Lower lobe of right lung (tissue), 2 donors: ENCODE measurements around the gene COL8A1. TPM values are rescaled to one million over a fixed set of nuclear protein-coding genes. Genes with fewer than 3 reads are reported as not detected.

Experiments
- ATAC-seq, 2 donors: fragments of 200-7000 bp; cut with Tn5 transposase; one replicate each; pipeline ENCODE4 v1.9.1; 2020 to 2022; ENCODE audit warnings: mild to moderate bottlenecking in 2 of 2, moderate library complexity in 2 of 2
- DNase-seq: peaks from one replicate; pipeline ENCODE4 v3.0.0-alpha.2; 2020
- H3K27ac ChIP-seq: fragments of 200-600 bp; one replicate; pipeline ENCODE4 v1.8.0; 2022
- H3K27me3 ChIP-seq: fragments of 200-600 bp; one replicate; pipeline ENCODE4 v1.8.0; 2022; ENCODE audit warnings: low read depth
- H3K36me3 ChIP-seq: fragments of 200-600 bp; one replicate; pipeline ENCODE4 v1.8.0; 2022; ENCODE audit warnings: mild to moderate bottlenecking
- H3K4me1 ChIP-seq: fragments of 200-600 bp; one replicate; pipeline ENCODE4 v1.8.0; 2022
- H3K4me3 ChIP-seq: fragments of 200-600 bp; one replicate; pipeline ENCODE4 v1.8.0; 2022; ENCODE audit warnings: mild to moderate bottlenecking
- H3K9me3 ChIP-seq: fragments of 200-600 bp; one replicate; pipeline ENCODE4 v1.8.0; 2022
- intact Hi-C: fragments of 100-400 bp; cut with DNase I; formaldehyde crosslinking; loops from one replicate; pipeline ENCODE4 v1.11.0; 2022
- total RNA-seq: library from RNA; stranded (reverse); fragmentation: NEBNext Ultra II Directional; extraction: Animal tissue kit (Norgen Biotek cat#: 25700); gene quantifications from one replicate; pipeline ENCODE4 v1.2.1, GENCODE V29; 2021
- TF ChIP-seq, protein P1 (sequence below): fragments of 200-600 bp; IDR thresholded peaks from one replicate; pipeline ENCODE4 v1.8.0; 2022; ENCODE audit warnings: antibody characterized with exemption, mild to moderate bottlenecking
- donor health status: DM: no; HTN: yes; CAD: no; lungs with severe emphysema.

The COL8A1 gene
- total RNA-seq, 1 donor from 2014 or later = 56.1 TPM

DNA sequence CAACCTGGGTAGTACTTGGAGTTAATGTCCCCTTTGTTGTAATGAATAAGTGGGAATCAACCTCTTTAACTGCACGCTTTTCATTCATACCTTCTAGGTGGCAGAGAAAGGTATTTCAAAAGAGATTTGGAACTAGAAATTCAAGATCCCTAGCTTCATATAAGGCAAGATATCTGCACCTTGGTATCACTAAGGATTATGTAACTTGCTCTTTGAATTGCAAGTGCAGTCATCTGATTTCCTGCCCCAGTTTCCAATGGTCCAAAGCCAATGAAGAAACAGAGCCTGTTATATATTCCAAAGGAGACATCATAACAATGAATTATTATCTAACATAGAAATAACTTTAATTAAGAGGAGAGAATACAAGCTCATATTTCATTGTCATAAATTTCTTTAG is 124.5 kb downstream of the COL8A1 start:
- TF ChIP-seq, protein P1, sequence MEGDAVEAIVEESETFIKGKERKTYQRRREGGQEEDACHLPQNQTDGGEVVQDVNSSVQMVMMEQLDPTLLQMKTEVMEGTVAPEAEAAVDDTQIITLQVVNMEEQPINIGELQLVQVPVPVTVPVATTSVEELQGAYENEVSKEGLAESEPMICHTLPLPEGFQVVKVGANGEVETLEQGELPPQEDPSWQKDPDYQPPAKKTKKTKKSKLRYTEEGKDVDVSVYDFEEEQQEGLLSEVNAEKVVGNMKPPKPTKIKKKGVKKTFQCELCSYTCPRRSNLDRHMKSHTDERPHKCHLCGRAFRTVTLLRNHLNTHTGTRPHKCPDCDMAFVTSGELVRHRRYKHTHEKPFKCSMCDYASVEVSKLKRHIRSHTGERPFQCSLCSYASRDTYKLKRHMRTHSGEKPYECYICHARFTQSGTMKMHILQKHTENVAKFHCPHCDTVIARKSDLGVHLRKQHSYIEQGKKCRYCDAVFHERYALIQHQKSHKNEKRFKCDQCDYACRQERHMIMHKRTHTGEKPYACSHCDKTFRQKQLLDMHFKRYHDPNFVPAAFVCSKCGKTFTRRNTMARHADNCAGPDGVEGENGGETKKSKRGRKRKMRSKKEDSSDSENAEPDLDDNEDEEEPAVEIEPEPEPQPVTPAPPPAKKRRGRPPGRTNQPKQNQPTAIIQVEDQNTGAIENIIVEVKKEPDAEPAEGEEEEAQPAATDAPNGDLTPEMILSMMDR = no peak
- H3K27me3 ChIP-seq = no peaks in the 10 kb centered on the region
- H3K36me3 ChIP-seq = no peaks in the 10 kb centered on the region
- DNase-seq (no peak), ATAC-seq (no peak)
- H3K4me1 ChIP-seq = no peaks in the 10 kb centered on the region
- intact Hi-C loops = no loop called here
- H3K4me3 ChIP-seq = no peak overlapping the region
- H3K27ac ChIP-seq = no peak overlapping the region
- no peaks in the 10 kb centered on the region for H3K9me3 ChIP-seq

DNA sequence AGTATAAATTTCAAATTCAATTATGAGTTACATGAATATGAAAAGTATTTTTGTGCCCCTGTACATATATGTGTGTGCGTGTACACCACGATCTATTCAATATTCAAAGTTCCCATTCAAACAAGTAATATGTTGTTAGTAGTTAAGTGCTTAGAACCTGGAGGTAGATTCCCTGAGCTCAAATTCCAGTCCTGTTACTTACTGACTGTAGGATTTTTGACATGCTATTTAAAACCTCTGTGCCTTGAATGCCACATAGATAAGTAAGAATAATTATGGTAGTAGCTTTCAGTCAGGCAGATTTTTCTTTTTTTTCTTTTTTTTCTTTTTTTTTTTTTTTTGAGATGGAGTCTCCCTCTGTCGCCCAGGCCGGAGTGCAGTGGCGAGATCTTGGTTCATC is 126.0 kb downstream of the COL8A1 start:
- Histone ChIP-seq H3K27me3 (no peaks in the 10 kb centered on the region), H3K36me3 (no peaks in the 10 kb centered on the region), H3K9me3 (no peaks in the 10 kb centered on the region), H3K4me3 (no peak overlapping the region), H3K27ac (no peak overlapping the region), H3K4me1 (no peaks in the 10 kb centered on the region)
- no peak for DNase-seq
- TF ChIP-seq, protein P1 = no peak
- intact Hi-C loops = no loop called here
- ATAC-seq = no peak

DNA sequence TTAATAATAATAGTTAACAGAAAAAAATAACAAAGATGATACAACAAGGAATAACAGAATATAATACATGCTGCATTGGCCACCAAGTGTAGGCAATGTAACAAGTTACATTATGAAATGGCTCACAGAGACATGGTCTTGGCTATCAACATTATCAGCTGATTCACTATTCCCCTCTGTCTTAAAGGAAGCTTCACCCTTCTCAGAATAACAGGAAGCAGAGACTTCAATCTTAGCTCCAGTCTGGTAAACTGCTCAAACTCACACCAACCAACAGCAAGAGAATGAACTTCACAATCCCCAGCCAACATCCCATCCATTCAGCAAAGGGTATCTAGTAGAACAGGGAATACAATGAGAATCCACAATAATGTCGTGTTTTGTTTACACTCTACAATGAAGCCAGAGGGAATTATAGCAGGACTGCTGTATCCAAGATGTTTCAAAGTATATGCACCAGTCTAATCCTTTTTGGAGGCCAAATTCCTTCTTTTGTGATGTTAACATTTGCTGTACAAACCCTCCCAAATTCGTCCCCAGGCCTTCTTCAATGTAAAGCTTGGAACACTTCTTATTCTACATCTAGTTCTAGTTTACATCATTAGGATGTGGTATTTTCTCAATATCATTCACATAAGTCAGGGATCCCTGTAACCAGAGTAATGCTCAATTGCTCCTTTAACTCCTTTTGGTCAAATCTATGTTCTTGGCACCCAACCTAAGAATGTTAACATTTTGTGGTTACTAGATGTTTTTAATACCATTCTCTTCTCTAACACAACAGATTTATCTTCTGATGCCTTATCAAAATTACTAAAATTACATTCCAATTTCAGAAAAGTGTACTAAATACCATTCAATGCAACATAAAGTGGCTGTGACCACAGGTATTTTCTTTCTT is 126.9 kb downstream of the COL8A1 start:
- no peak overlapping the region for H3K4me3 ChIP-seq
- no peaks in the 10 kb centered on the region for H3K4me1 ChIP-seq
- no peak for DNase-seq
- TF ChIP-seq, protein P1 = no peak
- H3K27ac ChIP-seq = no peak overlapping the region
- H3K9me3 ChIP-seq = no peaks in the 10 kb centered on the region
- ATAC-seq = no peak
- no peaks in the 10 kb centered on the region for H3K27me3 ChIP-seq
- H3K36me3 ChIP-seq = no peaks in the 10 kb centered on the region
- intact Hi-C loops = no loop called here

DNA sequence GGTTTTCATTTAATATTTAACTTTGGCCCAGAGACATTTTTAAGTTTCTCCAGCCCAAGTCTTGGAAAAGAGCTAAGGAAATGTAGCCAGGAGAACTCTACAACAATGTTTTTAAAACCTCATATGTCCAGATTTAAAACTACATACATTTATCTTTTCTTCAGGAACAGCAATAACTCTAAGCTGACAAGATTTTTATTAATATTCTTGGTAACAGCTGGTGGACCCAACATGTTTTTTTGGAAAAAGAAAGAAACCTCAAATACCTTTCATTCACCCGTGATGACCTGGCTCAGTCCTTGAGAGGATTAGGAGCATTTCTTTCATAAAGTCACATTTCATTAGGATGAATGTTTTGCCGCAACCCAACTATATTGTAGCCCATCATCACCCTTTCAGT is 128.9 kb downstream of the COL8A1 start:
- Histone ChIP-seq H3K36me3 (no peaks in the 10 kb centered on the region), H3K27me3 (no peaks in the 10 kb centered on the region), H3K9me3 (no peaks in the 10 kb centered on the region), H3K4me1 (no peaks in the 10 kb centered on the region), H3K4me3 (no peak overlapping the region), H3K27ac (no peak overlapping the region)
- TF ChIP-seq, protein P1 = no peak
- no peak for ATAC-seq
- DNase-seq = no peak
- intact Hi-C loops = no loop called here

DNA sequence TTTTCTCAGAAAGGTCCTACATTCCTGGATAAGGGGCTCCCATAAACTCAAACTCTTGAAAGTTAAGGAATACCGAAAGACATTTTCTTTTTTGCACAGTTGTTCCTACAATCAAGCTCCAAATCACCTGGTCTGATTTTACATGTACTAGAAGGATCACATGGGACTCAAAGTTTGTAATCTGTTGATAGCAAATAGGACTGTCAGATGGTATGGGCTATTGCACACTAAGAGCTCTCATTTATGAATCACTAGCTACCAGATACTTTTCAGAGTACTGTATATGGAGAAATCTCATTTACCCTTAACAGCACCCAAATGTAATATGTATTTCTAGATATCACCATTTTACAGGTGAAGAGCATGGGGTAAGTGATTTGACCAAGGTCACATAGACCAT is 129.7 kb downstream of the COL8A1 start:
- intact Hi-C loops = no loop called here
- ATAC-seq (no peak), DNase-seq (no peak)
- no peaks in the 10 kb centered on the region for H3K4me1 ChIP-seq
- no peaks in the 10 kb centered on the region for H3K9me3 ChIP-seq
- H3K4me3 ChIP-seq = no peak overlapping the region
- H3K27ac ChIP-seq = no peak overlapping the region
- H3K27me3 ChIP-seq = no peaks in the 10 kb centered on the region
- TF ChIP-seq, protein P1 = no peak
- no peaks in the 10 kb centered on the region for H3K36me3 ChIP-seq
